ENCODE measurements around the gene STMP1. TPM values are rescaled to one million over a fixed set of nuclear protein-coding genes. Genes with fewer than 3 reads are reported as not detected.

Gene STMP1
- total RNA-seq, 2 donors from 2014 or later = 25.7 to 27.4 TPM

DNA sequence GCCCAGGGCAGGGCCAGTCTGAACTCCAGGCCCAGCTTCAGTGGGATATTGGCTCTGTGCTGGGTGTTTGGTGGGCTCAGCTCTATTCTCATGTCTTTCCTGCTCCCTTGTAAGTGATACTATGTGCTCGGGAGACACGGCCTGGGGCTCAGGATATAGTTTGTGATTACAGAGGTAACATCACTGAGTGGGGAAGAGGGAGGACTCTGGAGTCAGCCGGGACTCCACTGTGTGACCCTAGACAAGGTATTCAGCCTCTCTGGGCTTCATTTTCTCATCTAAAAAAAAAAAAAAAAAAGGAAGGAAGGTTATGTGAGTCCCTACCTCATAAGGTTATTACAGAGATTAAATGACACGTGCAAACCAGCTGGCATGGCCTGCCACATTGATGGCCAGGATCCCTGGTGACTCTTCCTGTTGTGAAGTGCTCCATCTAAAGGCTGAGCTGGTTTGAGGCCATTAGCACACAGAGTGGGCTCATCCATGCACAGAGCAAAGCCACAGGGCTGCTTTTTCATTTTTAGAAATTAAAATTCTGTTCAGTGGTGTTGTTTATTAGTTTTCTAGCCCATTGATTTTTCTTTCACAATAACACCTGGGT lies 50.0 kb downstream of the STMP1 start:
- intact Hi-C loops (cut with DNase I) = no loop called here

DNA sequence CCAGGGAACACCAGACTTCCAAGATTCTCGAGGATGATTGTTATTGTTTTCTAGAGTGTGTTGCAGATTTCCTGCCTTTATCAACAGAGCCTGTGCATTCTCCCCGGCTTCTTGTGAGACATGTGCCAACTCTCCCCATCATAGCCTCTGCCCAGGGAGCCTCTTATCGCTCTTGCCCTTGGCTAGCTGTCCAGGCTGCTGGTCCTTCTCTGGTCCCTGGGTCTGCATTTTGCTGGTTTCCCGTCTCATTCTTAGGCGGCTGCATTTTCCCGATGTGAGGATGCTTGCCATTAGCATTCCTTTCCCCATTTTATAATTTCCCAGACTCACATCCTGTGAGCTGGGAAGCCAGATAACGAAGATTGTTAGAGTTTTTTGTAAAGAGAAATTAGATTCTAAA lies 50.5 kb downstream of the STMP1 start:
- Histone ChIP-seq H3K27ac (no peak overlapping the region), H3K9ac (ENCODE audit: low read depth in 2 of 2, low read length in 2 of 2) (no peak overlapping the region), H3K4me3 (no peak overlapping the region), H3K36me3 (no peaks in the 10 kb centered on the region), H3K27me3 (no peaks in the 10 kb centered on the region), H3K9me3 (no peaks in the 10 kb centered on the region), H3K4me1 (no peaks in the 10 kb centered on the region)
- DNase-seq = no peak
- TF ChIP-seq, protein P1, sequence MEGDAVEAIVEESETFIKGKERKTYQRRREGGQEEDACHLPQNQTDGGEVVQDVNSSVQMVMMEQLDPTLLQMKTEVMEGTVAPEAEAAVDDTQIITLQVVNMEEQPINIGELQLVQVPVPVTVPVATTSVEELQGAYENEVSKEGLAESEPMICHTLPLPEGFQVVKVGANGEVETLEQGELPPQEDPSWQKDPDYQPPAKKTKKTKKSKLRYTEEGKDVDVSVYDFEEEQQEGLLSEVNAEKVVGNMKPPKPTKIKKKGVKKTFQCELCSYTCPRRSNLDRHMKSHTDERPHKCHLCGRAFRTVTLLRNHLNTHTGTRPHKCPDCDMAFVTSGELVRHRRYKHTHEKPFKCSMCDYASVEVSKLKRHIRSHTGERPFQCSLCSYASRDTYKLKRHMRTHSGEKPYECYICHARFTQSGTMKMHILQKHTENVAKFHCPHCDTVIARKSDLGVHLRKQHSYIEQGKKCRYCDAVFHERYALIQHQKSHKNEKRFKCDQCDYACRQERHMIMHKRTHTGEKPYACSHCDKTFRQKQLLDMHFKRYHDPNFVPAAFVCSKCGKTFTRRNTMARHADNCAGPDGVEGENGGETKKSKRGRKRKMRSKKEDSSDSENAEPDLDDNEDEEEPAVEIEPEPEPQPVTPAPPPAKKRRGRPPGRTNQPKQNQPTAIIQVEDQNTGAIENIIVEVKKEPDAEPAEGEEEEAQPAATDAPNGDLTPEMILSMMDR (IDR thresholded peaks at IDR 0.05) = no peak
- intact Hi-C loops (cut with DNase I) = no loop called here

More for the DNA sequence above, 50.0 kb downstream of the STMP1 start:
- Histone ChIP-seq H3K27ac (no peak overlapping the region), H3K4me1 (no peaks in the 10 kb centered on the region), H3K9me3 (no peaks in the 10 kb centered on the region), H3K4me3 (no peak overlapping the region), H3K27me3 (no peaks in the 10 kb centered on the region), H3K36me3 (no peaks in the 10 kb centered on the region), H3K9ac (ENCODE audit: low read depth in 2 of 2, low read length in 2 of 2) (no peak overlapping the region)
- TF ChIP-seq, protein P1 (IDR thresholded peaks at IDR 0.05) = no peak
- DNase-seq = no peak

DNA sequence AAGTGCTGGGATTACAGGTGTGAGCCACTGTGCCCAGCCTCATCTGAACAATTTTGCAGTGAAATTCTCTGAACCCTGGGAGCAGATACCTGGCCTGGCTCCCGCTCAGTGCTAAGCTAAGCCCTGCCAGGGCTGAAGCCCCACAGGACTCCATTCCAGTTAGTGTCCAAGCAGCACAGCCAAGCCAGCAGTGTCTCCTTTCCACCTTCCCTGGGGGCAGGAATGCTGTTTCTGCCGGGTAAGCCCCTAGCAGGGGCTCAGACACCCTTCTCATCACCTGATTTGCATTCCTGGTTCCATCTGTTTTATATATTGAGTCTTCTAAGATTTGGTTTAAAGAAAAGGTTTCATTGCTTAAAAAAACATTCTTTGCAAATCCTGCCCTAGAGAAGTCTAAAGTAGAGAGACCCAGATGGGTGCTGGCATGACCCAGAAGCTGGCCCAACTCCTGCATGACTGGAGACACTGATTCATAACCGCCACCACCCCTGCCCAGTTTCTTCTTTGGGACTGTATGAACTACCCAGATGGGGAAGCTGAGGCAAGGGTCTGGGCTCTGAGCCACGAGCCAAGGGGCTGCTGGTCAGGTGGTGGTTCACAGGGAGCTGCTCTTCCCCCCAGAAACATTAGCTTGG lies 51.6 kb downstream of the STMP1 start:
- intact Hi-C loops (cut with DNase I) = no loop called here
- no peaks in the 10 kb centered on the region for H3K36me3 ChIP-seq
- H3K4me1 ChIP-seq = no peaks in the 10 kb centered on the region
- H3K27me3 ChIP-seq = no peaks in the 10 kb centered on the region
- H3K9me3 ChIP-seq = no peaks in the 10 kb centered on the region
- DNase-seq = no peak
- no peak overlapping the region for H3K9ac ChIP-seq (ENCODE audit: low read depth in 2 of 2, low read length in 2 of 2)
- TF ChIP-seq, protein P1 (IDR thresholded peaks at IDR 0.05) = no peak
- H3K27ac ChIP-seq = no peak overlapping the region
- no peak overlapping the region for H3K4me3 ChIP-seq

DNA sequence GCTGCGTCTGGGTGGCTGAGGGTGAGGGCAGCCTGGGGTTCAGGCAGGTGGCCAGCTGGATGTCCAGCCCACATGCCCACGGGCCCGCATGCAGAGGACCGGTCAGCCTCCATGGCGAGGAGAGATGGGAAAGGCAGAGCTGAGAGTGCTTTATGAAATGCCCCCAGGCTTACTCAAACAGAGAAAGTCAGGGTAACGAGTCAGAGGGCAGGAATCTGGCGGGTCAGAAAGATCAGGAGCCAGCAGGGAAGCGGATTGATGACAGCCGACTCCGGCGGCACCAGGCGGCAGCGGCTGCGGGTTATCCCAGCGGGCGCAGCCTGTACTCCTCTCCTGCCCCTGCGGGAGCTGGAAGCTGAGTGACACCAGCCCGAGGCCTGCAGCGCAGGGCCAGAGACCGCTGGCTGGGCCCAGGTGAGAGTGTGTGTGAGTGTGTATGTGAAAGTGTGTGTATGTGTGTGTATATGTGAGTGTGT lies 52.3 kb downstream of the STMP1 start:
- Histone ChIP-seq H3K4me3 (no peak overlapping the region), H3K27me3 (no peaks in the 10 kb centered on the region), H3K9ac (ENCODE audit: low read depth in 2 of 2, low read length in 2 of 2) (no peak overlapping the region), H3K27ac (no peak overlapping the region), H3K9me3 (no peaks in the 10 kb centered on the region), H3K4me1 (no peaks in the 10 kb centered on the region), H3K36me3 (no peaks in the 10 kb centered on the region)
- TF ChIP-seq, protein P1 (IDR thresholded peaks at IDR 0.05) = no peak
- DNase-seq = no peak
- intact Hi-C loops (cut with DNase I) = no loop called here

DNA sequence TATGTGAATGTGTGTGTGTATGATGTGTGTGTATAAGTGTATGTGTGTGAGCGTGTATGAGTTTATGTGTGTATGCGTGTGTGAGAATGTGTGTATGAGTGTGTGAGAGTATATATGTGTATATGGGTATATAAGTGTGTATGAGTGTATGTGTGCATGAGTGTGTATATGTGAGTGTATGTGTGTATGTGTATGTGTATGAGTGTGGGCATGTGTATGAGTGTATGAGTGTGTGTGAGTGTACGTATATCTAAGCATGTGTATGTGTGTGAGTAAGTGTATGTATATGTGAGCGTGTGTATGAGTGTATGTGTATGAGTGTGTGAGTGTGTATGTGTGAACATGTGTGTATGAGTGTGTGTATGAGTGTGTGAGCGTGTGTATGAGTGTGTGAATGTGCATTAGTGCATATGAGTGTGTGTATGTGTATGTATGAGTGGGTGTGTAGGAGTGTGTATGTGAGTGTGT lies 52.8 kb downstream of the STMP1 start:
- Histone ChIP-seq H3K36me3 (no peaks in the 10 kb centered on the region), H3K9me3 (no peaks in the 10 kb centered on the region), H3K27me3 (no peaks in the 10 kb centered on the region), H3K9ac (ENCODE audit: low read depth in 2 of 2, low read length in 2 of 2) (no peak overlapping the region), H3K4me3 (no peak overlapping the region), H3K27ac (no peak overlapping the region), H3K4me1 (no peaks in the 10 kb centered on the region)
- no peak for DNase-seq
- intact Hi-C loops (cut with DNase I) = no loop called here
- TF ChIP-seq, protein P1 (IDR thresholded peaks at IDR 0.05) = no peak
